Measurements from ENCODE around the gene PRAC1. TPM values are rescaled to one million over a fixed set of nuclear protein-coding genes. Genes with fewer than 3 reads are reported as not detected.

The PRAC1 gene
- total and polyA plus RNA-seq, 2 donors (not counting 1 experiment from before 2014, with no cell fraction given) = not detected

- Histone ChIP-seq H3K27me3 (replicated peaks in 1 of 4; ENCODE audit: control extremely low read depth in 1 of 4, control insufficient read depth in 3 of 4, insufficient read depth in 4 of 4, low read length in 3 of 4) (peaks cover 0 to 94% (median 88%) of the 10 kb centered on the region in 4 experiments), H3K36me3 (replicated peaks in 1 of 2; ENCODE audit: control extremely low read depth in 1 of 2, control insufficient read depth in 1 of 2, extremely low read depth in 1 of 2, insufficient read depth in 2 of 2, low read length in 1 of 2) (no peaks in the 10 kb centered on the region), H3K9ac (ENCODE audit: low read length) (no peak overlapping the region), H2AFZ (ENCODE audit: insufficient read depth, low read depth, low read length, poor library complexity, severe bottlenecking) (no peak overlapping the region), H3K4me1 (ENCODE audit: control insufficient read depth in 2 of 2, insufficient read depth in 2 of 2, low read length in 2 of 2) (peaks cover 3 to 41% of the 10 kb centered on the region in 2 donors), H4K20me1 (ENCODE audit: control insufficient read depth, insufficient read depth, low read length, poor library complexity, severe bottlenecking) (no peaks in the 10 kb centered on the region), H3K9me3 (ENCODE audit: control extremely low read depth in 1 of 3, control insufficient read depth in 2 of 3, insufficient read depth in 1 of 3, low read length in 2 of 3) (peaks cover 1 to 33% (median 6%) of the 10 kb centered on the region in 3 donors), H3K79me2 (ENCODE audit: control insufficient read depth, insufficient read depth, low read length) (no peaks in the 10 kb centered on the region), H3K27ac (ENCODE audit: low read length in 2 of 2) (no peak overlapping the region), H3K4me3 (ENCODE audit: control extremely low read depth in 1 of 5, extremely low read depth in 1 of 5, insufficient read depth in 1 of 5, low read depth in 2 of 5, low read length in 4 of 5) (no peak overlapping the region), H3K4me2 (replicated peaks; ENCODE audit: low read depth, low read length, poor library complexity, severe bottlenecking) (peak overlapping the region; percentile 13)
- POLR2A ChIA-PET = no interaction called here
- Mint-ChIP-seq H3K27ac (no peak overlapping the region), H3K4me1 (peaks cover 7% of the 10 kb centered on the region), H3K4me3 (no peak overlapping the region), H3K27me3 (peaks cover 80% of the 10 kb centered on the region), H3K9me3 (ENCODE audit: insufficient read depth) (no peaks in the 10 kb centered on the region)
- intact Hi-C loops (cut with micrococcal nuclease) = loop anchor here (2.0 kb wide), 1 partner anchor 22 kb away; no protein-coding TSS in a partner anchor
- WGBS (ENCODE audit: insufficient coverage) = 18% methylated on average over 14 of the region's 21 CpGs
- no peak for DNase-seq
- no peak for TF ChIP-seq CTCF (IDR thresholded peaks at IDR 0.05)
- no peak for TF ChIP-seq EZH2 (IDR thresholded peaks at IDR 0.05; ENCODE audit: borderline replicate concordance, insufficient read depth, low read depth, low read length, poor library complexity, severe bottlenecking)
- CTCF ChIA-PET = interaction anchor here (1.1 to 1.7 kb wide), 3 partner anchors 9 to 950 kb away, joined by 3 to 5 read pairs (median 4); no protein-coding TSS in a partner anchor
- no peak for ATAC-seq (ENCODE audit: low read depth)
Measured at GRCh38 chr17:48746916-48747444, 24.7 kb upstream of the PRAC1 start.
